H9 (cell line): ENCODE data around the gene SAXO1. TPM values are rescaled to one million over a fixed set of nuclear protein-coding genes. Genes with fewer than 3 reads are reported as not detected.

Experiments used
- DNase-seq: peaks from one replicate; pipeline ENCODE4 v3.0.0-alpha.2; 2017
- H2AFZ ChIP-seq: one replicate; pipeline ENCODE4 v1.6.1; 2013; ENCODE audit warnings: mild to moderate bottlenecking, low read length, control low read depth, moderate library complexity
- H2AK5ac ChIP-seq: 2 replicates; pipeline ENCODE4 v1.6.1; 2013; ENCODE audit warnings: low read length, control low read depth, mixed read lengths; ENCODE audit not compliant: insufficient read length
- H2BK120ac ChIP-seq: one replicate; pipeline ENCODE4 v1.6.1; 2013; ENCODE audit warnings: low read depth, mild to moderate bottlenecking, low read length, control low read depth, inconsistent platforms; ENCODE audit not compliant: poor library complexity, severe bottlenecking
- H2BK12ac ChIP-seq: 2 replicates; pipeline ENCODE4 v1.6.1; 2013; ENCODE audit warnings: low read length, control low read depth, mixed read lengths, low read depth; ENCODE audit not compliant: insufficient read length
- H2BK15ac ChIP-seq: 2 replicates; pipeline ENCODE4 v1.6.1; 2013; ENCODE audit warnings: low read depth, low read length, control low read depth
- H2BK20ac ChIP-seq: one replicate; pipeline ENCODE4 v1.6.1; 2013; ENCODE audit warnings: low read depth, mild to moderate bottlenecking, low read length, control low read depth, inconsistent platforms; ENCODE audit not compliant: poor library complexity, severe bottlenecking
- H2BK5ac ChIP-seq: 2 replicates; pipeline ENCODE4 v1.6.1; 2013; ENCODE audit warnings: low read length, control low read depth, mixed read lengths; ENCODE audit not compliant: insufficient read length
- H3K14ac ChIP-seq: 2 replicates; pipeline ENCODE4 v1.6.1; 2013; ENCODE audit warnings: low read length, control low read depth; ENCODE audit not compliant: insufficient read depth
- H3K18ac ChIP-seq: 2 replicates; pipeline ENCODE4 v1.6.1; 2013; ENCODE audit warnings: low read depth, mild to moderate bottlenecking, mixed read lengths, low read length, control low read depth; ENCODE audit not compliant: insufficient read length
- H3K23ac ChIP-seq: 2 replicates; pipeline ENCODE4 v1.6.1; 2013; ENCODE audit warnings: low read length, control low read depth, mixed read lengths, low read depth; ENCODE audit not compliant: insufficient read length
- H3K23me2 ChIP-seq: 2 replicates; pipeline ENCODE4 v1.6.1; 2013; ENCODE audit warnings: low read depth, mild to moderate bottlenecking, mixed read lengths, low read length, control low read depth; ENCODE audit not compliant: insufficient read length, poor library complexity, severe bottlenecking
- H3K27ac ChIP-seq: 2 replicates; pipeline ENCODE4 v1.5.1; 2013; ENCODE audit warnings: low read length, control low read depth, mixed read lengths, low read depth; ENCODE audit not compliant: insufficient read length
- H3K27me3 ChIP-seq: 2 replicates; pipeline ENCODE4 v1.6.1; 2013; ENCODE audit warnings: low read length, control low read depth, inconsistent platforms; ENCODE audit not compliant: insufficient read depth
- H3K4ac ChIP-seq: 2 replicates; pipeline ENCODE4 v1.6.1; 2013; ENCODE audit warnings: low read depth, mild to moderate bottlenecking, control low read depth, inconsistent platforms, low read length, moderate library complexity
- H3K4me1 ChIP-seq: 2 replicates; pipeline ENCODE4 v1.6.1; 2013; ENCODE audit warnings: low read length, control low read depth, inconsistent platforms; ENCODE audit not compliant: insufficient read depth
- H3K4me2 ChIP-seq: 2 replicates; pipeline ENCODE4 v1.6.1; 2013; ENCODE audit warnings: low read length, control low read depth, mixed read lengths; ENCODE audit not compliant: insufficient read length, insufficient read depth
- H3K56ac ChIP-seq: 2 replicates; pipeline ENCODE4 v1.6.1; 2013; ENCODE audit warnings: low read depth, mild to moderate bottlenecking, mixed read lengths, low read length, control low read depth; ENCODE audit not compliant: insufficient read length
- H3K79me1 ChIP-seq: 2 replicates; pipeline ENCODE4 v1.6.1; 2013; ENCODE audit warnings: low read depth, mild to moderate bottlenecking, moderate library complexity, low read length, control low read depth, inconsistent platforms; ENCODE audit not compliant: insufficient read depth, poor library complexity, severe bottlenecking
- H3K79me2 ChIP-seq: 2 replicates; pipeline ENCODE4 v1.6.1; 2013; ENCODE audit warnings: low read length, control low read depth, inconsistent platforms; ENCODE audit not compliant: insufficient read depth
- H3K9ac ChIP-seq: 2 replicates; pipeline ENCODE4 v1.6.1; 2013; ENCODE audit warnings: low read length, control low read depth, mixed read lengths; ENCODE audit not compliant: insufficient read length; ENCODE audit errors: extremely low read depth
- H3K9me3 ChIP-seq: one replicate; pipeline ENCODE4 v1.6.1; 2013; ENCODE audit warnings: low read depth, low read length, inconsistent platforms; ENCODE audit not compliant: control insufficient read depth
- H3T11ph ChIP-seq: one replicate; pipeline ENCODE4 v1.6.1; 2013; ENCODE audit warnings: mild to moderate bottlenecking, low read length, control low read depth, inconsistent platforms
- H4K20me1 ChIP-seq: one replicate; pipeline ENCODE4 v1.6.1; 2013; ENCODE audit not compliant: control insufficient read depth, insufficient read length, insufficient read depth
- H4K5ac ChIP-seq: 2 replicates; pipeline ENCODE4 v1.6.1; 2013; ENCODE audit warnings: low read depth, mild to moderate bottlenecking, mixed read lengths, low read length, control low read depth; ENCODE audit not compliant: insufficient read length
- H4K8ac ChIP-seq: replicated peaks from 2 replicates; pipeline ENCODE4 v1.6.1; 2013; ENCODE audit warnings: low read length, control low read depth, mixed read lengths, low read depth; ENCODE audit not compliant: insufficient read length
- H4K91ac ChIP-seq: 2 replicates; pipeline ENCODE4 v1.6.1; 2013; ENCODE audit warnings: low read depth, mild to moderate bottlenecking, moderate library complexity, mixed read lengths, low read length, control low read depth; ENCODE audit not compliant: insufficient read length
- H3K27ac Mint-ChIP-seq, 3 experiments: 2 replicates in 2 of 3; 3 replicates in 1 of 3; pipeline ENCODE4 v1.8.0; 2020 to 2021; ENCODE audit warnings: mixed read lengths in 3 of 3, mild to moderate bottlenecking in 1 of 3, moderate library complexity in 1 of 3
- H3K27me3 Mint-ChIP-seq: 2 replicates; pipeline ENCODE4 v1.8.0; 2021; ENCODE audit warnings: low read depth, mild to moderate bottlenecking, moderate library complexity, mixed read lengths
- H3K36me3 Mint-ChIP-seq, 3 experiments: 2 replicates in 2 of 3; 3 replicates in 1 of 3; pipeline ENCODE4 v1.8.0; 2020 to 2021; ENCODE audit warnings: low read depth in 3 of 3, mixed read lengths in 3 of 3; ENCODE audit not compliant: insufficient read depth in 1 of 3
- H3K4me1 Mint-ChIP-seq, 2 experiments: 2 replicates each; pipeline ENCODE4 v1.8.0; 2020; ENCODE audit warnings: mixed read lengths in 2 of 2
- H3K4me3 Mint-ChIP-seq, 2 experiments: 2 replicates in 1 of 2; 3 replicates in 1 of 2; pipeline ENCODE4 v1.8.0; 2020 to 2021; ENCODE audit warnings: mild to moderate bottlenecking in 2 of 2, mixed read lengths in 2 of 2, moderate library complexity in 1 of 2
- H3K9me3 Mint-ChIP-seq, 2 experiments: 2 replicates in 1 of 2; 3 replicates in 1 of 2; pipeline ENCODE4 v1.8.0; 2020; ENCODE audit warnings: mild to moderate bottlenecking in 2 of 2, mixed read lengths in 2 of 2, moderate library complexity in 1 of 2
- WGBS: extraction: QIAGEN DNeasy Blood & Tissue Kit; methylation state at CpG from one replicate; pipeline ENCODE4 v1.1.7; 2013; ENCODE audit warnings: missing lambda C conversion rate, low lambda C conversion rate, mixed read lengths; ENCODE audit not compliant: insufficient read length; ENCODE audit errors: extremely low coverage; 5-methylcytosine and 5-hydroxymethylcytosine counted together
- total RNA-seq: library from RNA; stranded (reverse); gene quantifications from 2 replicates; pipeline ENCODE4 v1.2.1, GENCODE V29; 2021
- TF ChIP-seq, protein P1 (sequence below): fragments of 200-600 bp; sonication (generic); conservative IDR thresholded peaks from 3 replicates; pipeline ENCODE4 v1.8.0; 2021; ENCODE audit warnings: antibody characterized with exemption, mild to moderate bottlenecking

Gene SAXO1
- total RNA-seq, 1 experiment from 2014 or later, result 0.09 TPM

DNA sequence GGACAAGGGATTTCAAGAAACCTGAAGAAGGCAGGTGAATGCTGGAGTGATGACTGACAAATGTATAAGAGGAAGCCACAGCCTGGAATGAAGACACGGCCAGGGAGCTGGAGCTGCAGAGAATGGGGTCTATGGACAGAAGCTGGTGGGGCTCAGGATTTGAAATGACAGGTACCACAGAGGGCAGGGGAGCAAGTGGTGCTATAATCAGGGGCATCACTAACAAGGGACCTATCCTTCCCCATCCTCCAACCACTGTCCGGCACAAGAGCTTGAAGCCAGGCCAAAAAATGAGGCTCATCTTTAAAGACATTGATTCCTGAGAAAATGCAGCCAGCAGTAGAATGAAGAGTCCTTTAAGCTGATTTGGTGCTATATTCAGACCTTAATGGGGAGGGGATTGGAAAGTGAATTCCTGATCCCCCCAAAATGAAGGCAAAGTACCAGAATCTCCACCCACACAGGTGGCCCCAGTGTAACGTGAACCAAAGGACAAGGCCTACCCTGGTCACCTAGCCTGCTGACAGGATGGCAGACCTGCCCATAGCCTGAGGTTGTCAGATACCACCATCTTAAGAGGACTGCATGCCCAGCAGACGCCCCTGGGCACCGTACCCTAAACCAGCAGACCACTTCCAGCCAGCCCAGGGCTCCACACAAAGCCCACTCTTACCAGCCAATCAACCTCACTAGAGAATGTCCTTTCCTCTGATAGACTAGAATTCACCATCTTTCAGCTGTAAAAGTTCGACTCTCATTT, 109.2 kb downstream of the SAXO1 start:
- Mint-ChIP-seq H3K27ac (no peak overlapping the region), H3K9me3 (0 out of 5 replicates have a peak, but pooled peaks cover 0 to 2% of the 10 kb centered on the region in 2 experiments), H3K27me3 (no peaks in the 10 kb centered on the region), H3K36me3 (no peaks in the 10 kb centered on the region; a peak in 1 of 7 replicates), H3K4me3 (no peak overlapping the region), H3K4me1 (peaks cover 6 to 9% of the 10 kb centered on the region in 2 experiments)
- Histone ChIP-seq H3K23me2 (no peaks in the 10 kb centered on the region), H2BK15ac (no peak overlapping the region), H2BK12ac (no peak overlapping the region), H2BK20ac (no peak overlapping the region), H3K23ac (no peak overlapping the region), H2AFZ (no peak overlapping the region), H3K4me1 (no peaks in the 10 kb centered on the region), H3K9me3 (no peaks in the 10 kb centered on the region), H4K5ac (no peak overlapping the region), H3K18ac (no peak overlapping the region), H2BK5ac (no peak overlapping the region), H3K79me2 (no peaks in the 10 kb centered on the region), H4K91ac (no peak overlapping the region), H3K14ac (no peak overlapping the region), H3T11ph (no peak overlapping the region), H3K56ac (no peak overlapping the region), H4K8ac (no peak overlapping the region), H3K27ac (no peak overlapping the region), H3K4me2 (no peak overlapping the region), H3K4ac (no peak overlapping the region), H2AK5ac (no peak overlapping the region), H4K20me1 (no peaks in the 10 kb centered on the region), H3K9ac (no peak overlapping the region), H3K27me3 (no peaks in the 10 kb centered on the region), H3K79me1 (no peaks in the 10 kb centered on the region), H2BK120ac (no peak overlapping the region)
- TF ChIP-seq, protein P1, sequence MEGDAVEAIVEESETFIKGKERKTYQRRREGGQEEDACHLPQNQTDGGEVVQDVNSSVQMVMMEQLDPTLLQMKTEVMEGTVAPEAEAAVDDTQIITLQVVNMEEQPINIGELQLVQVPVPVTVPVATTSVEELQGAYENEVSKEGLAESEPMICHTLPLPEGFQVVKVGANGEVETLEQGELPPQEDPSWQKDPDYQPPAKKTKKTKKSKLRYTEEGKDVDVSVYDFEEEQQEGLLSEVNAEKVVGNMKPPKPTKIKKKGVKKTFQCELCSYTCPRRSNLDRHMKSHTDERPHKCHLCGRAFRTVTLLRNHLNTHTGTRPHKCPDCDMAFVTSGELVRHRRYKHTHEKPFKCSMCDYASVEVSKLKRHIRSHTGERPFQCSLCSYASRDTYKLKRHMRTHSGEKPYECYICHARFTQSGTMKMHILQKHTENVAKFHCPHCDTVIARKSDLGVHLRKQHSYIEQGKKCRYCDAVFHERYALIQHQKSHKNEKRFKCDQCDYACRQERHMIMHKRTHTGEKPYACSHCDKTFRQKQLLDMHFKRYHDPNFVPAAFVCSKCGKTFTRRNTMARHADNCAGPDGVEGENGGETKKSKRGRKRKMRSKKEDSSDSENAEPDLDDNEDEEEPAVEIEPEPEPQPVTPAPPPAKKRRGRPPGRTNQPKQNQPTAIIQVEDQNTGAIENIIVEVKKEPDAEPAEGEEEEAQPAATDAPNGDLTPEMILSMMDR, result no peak
- WGBS, result no CpG with 5 or more reads among the region's 6 CpGs
- DNase-seq, result no peak
